Bronchial epithelial cell (primary cell): ENCODE results near the gene ARHGAP22. TPM values are rescaled to one million over a fixed set of nuclear protein-coding genes. Genes with fewer than 3 reads are reported as not detected.

Source experiments
- DNase-seq: peaks from one replicate; pipeline ENCODE4 v3.0.0-alpha.2; 2010; ENCODE audit warnings: low read depth
- FAIRE-seq: peaks from 2 replicates; lab custom pipeline; 2011; peaks lifted over from hg19 to GRCh38; lab: Jason Lieb, UNC
- H3K27me3 ChIP-seq: 2 replicates; pipeline ENCODE4 v1.5.1; 2011; ENCODE audit warnings: low read length; ENCODE audit not compliant: control insufficient read depth, insufficient read depth
- H3K36me3 ChIP-seq: 2 replicates; pipeline ENCODE4 v1.5.1; 2011; ENCODE audit warnings: low read length; ENCODE audit not compliant: control insufficient read depth, insufficient read depth
- H3K4me3 ChIP-seq: 2 replicates; pipeline ENCODE4 v1.5.1; 2011; ENCODE audit warnings: mild to moderate bottlenecking, low read depth, low read length, control low read depth
- CTCF ChIP-seq: IDR thresholded peaks from 2 replicates; pipeline ENCODE4 v1.5.1; 2011; ENCODE audit warnings: mild to moderate bottlenecking, moderate library complexity, low read length, control low read depth, inconsistent platforms; ENCODE audit not compliant: insufficient read depth, severe bottlenecking
- total RNA-seq: library from RNA; depleted of rRNA; stranded (reverse); fragments of >200 nt; gene quantifications from 2 replicates; pipeline ENCODE4 v1.2.1, GENCODE V29; 2014

Gene ARHGAP22
- total RNA-seq: 4.9 and 9.0 TPM in 2 replicates

- FAIRE-seq: no peak
- peak; percentile 38 for DNase-seq
- Histone ChIP-seq H3K4me3 (peak within 1 kb of the TSS; percentile 47), H3K36me3 (no peaks in the 10 kb centered on the region), H3K27me3 (no peaks in the 10 kb centered on the region)
- TF ChIP-seq CTCF: no peak
Measured at GRCh38 chr10:48604991-48605508, at the start of gene ARHGAP22. Gene ARHGAP22, minus strand, starts transcription at chr10:48605073. Its CDS starts 277 bp downstream, at chr10:48604796.

GRCh38 chr10:48653944-48654698 is 49.2 kb upstream of the ARHGAP22 start:
- no peak for TF ChIP-seq CTCF
- Histone ChIP-seq H3K27me3 (no peaks in the 10 kb centered on the region), H3K4me3 (no peak overlapping the region), H3K36me3 (no peaks in the 10 kb centered on the region)
- no peak for FAIRE-seq
- no peak for DNase-seq

GRCh38 chr10:48653347-48653746 is 48.5 kb upstream of the ARHGAP22 start:
- H3K36me3 ChIP-seq: no peaks in the 10 kb centered on the region
- no peak for TF ChIP-seq CTCF
- DNase-seq (no peak), FAIRE-seq (no peak)
- no peak overlapping the region for H3K4me3 ChIP-seq
- H3K27me3 ChIP-seq: no peaks in the 10 kb centered on the region

DNA sequence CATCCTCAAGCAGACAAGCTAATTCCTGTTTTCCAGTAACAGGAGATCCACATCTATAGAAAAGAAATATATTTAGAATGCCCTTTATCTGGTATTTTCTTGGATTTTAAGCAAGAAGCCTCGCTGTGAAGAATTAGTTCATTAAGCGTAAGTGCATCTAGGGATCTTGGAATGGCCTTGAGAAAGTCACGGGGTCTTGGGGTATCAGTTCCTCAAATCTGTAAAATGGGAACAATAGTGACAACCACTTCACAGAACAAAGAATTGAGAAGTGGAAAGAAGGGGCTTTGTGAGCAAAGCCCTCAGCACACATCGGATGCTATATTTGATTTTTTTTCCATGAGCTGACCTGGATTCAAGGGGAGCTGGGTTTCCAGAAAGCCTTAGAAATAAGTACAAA is 47.5 kb upstream of the ARHGAP22 start:
- FAIRE-seq (no peak), DNase-seq (no peak)
- H3K4me3 ChIP-seq: no peak overlapping the region
- TF ChIP-seq CTCF: no peak
- no peaks in the 10 kb centered on the region for H3K27me3 ChIP-seq
- H3K36me3 ChIP-seq: no peaks in the 10 kb centered on the region

GRCh38 chr10:48651839-48652238 is 47.0 kb upstream of the ARHGAP22 start:
- H3K27me3 ChIP-seq: no peaks in the 10 kb centered on the region

More at GRCh38 chr10:48651839-48652238, 47.0 kb upstream of the ARHGAP22 start:
- DNase-seq: no peak
- no peaks in the 10 kb centered on the region for H3K36me3 ChIP-seq
- no peak for FAIRE-seq
- H3K4me3 ChIP-seq: no peak overlapping the region
- TF ChIP-seq CTCF: no peak
